Fibroblast of skin of back (primary cell): ENCODE data around the gene KAZN. TPM values are rescaled to one million over a fixed set of nuclear protein-coding genes. Genes with fewer than 3 reads are reported as not detected.
"Not testable (repeated sequence)": the region's sequence is repeated elsewhere in the genome, so short reads cannot be mapped to it uniquely, and the experiment has no call there.

Experiments used
- DNase-seq: peaks from one replicate; pipeline ENCODE4 v3.0.0-alpha.2; 2013
- polyA plus RNA-seq, 2 experiments: library from polyadenylated mRNA; unstranded; fragments of 120-200 nt; gene quantifications; one replicate each; pipeline ENCODE4 v1.2.1, GENCODE V29; 2013; ENCODE audit not compliant: insufficient read length in 2 of 2

The KAZN gene
- polyA plus RNA-seq (2013, experiment 1 of 2; ENCODE audit: insufficient read length) = 14.2 TPM
- 14.0 TPM for polyA plus RNA-seq (2013, experiment 2 of 2; ENCODE audit: insufficient read length)

DNA sequence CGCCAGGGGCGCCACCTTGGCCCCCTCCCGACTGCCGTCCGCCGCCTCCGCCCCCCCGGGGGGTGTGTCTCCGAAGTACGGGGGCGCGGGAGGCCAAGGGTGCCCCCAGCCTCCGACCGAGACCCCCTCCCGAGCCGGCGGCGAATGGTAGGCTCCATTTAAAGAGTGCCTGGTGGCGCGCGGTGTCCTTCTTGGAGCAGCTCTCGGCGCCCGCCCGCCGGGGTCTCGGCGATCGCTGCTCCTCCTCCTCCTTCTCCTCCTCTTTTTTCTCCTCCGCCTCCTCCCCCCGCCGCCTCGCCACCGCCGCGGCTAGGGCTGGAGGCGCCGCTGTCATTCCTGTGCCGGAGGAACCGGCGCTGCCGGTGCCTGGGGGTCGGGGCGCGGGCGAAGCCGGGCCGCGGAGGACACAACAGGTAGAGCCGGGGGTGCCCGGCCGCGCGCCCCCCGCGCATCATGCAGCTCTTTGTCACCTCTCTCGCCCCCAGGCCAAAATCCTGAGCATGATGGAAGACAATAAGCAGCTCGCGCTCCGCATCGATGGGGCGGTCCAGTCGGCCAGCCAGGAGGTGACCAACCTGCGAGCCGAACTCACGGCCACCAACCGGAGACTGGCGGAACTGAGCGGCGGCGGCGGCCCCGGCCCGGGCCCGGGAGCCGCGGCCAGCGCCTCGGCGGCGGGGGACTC lies at the start of gene KAZN:
Gene KAZN (plus strand): TSS at position 188 of the 685 bp plus-strand sequence.
- DNase-seq = peak; percentile 9

DNA sequence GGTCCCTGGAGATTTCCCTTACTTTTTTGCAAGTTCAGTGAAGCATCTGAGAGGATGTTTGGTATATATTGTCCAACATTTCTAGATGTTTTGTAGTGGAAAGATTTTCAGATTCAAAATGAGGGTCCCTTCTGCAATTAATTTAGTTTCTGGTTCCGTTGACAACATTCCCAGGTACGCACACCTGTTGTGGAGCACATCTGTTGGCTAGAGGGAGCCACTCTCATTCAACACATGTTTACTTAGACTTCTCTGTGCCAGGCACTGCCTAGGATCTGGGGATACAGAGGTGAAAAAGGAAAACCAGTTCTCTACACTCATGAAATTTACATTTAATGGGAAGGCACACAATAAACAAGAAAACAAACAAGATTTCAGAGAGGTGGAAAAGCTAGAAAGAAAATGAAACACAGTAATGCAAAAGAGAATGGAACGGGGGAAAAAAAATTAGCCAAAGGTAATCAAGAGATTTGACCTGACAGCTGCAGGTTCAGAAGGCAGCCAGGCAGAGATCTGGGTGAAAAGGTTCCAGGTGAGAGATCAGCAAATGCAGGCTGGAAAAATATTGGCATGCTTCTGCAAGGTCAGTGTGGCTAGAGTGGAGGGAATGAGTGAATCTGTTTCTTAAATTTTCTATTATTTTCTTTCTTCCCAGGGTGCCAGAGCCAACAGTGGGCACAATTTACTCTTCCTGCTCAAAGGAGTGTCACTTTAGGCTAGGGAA lies 48.4 kb upstream of the KAZN start:
- no peak for DNase-seq

DNA sequence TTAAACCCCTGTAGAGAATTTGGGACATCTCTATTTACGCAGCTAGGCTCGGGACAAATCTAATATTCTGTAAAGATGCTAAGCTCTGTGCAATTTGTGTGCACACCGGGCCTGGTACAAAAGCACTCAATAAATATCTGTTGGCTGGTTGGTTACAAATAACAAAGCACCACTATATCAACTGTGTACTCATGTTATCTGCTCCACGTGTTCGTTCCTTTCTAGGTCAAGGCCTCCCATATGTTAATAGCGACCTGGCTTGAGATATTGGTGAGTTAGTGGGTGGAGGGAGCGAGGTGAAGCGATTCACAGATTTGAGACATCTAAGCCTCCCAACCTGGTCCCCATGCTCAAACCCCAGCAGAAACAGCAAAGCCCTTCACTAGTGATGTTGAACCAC lies 47.1 kb upstream of the KAZN start:
- DNase-seq = no peak

DNA sequence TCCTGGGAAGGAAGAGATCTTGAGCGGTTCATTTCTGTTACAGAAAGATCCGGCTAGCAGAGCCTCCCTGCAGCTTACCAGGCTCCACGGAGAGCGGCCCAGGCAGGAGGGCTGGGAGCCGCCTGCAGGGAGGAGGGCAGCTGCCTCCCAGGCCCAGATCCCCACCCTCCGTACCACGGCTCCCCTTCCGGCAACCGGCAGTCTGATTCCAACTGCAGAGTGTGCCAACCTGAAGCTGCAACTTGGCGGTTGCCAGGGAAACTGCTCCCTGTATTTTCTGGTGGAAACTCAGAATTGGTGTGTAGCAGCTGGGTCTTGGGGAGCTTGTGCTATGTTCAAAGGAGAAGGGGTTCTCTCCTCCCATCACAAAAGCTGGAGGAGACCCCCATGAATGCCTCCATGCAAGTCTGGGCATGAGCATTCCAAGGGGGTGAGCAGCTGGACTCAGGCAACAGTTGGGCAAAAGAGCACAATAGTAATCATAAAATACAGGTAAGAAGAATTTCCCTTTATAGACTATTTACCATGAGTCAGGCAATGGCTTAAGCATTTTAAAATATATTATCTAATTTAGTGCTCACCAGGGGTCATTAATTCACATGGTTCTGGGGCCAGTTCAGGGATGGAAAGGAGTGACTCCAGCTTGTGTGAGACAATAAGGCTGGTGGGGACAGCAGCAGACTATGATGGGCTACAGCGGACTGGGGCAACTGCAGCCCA lies 46.1 kb upstream of the KAZN start:
- no peak for DNase-seq

DNA sequence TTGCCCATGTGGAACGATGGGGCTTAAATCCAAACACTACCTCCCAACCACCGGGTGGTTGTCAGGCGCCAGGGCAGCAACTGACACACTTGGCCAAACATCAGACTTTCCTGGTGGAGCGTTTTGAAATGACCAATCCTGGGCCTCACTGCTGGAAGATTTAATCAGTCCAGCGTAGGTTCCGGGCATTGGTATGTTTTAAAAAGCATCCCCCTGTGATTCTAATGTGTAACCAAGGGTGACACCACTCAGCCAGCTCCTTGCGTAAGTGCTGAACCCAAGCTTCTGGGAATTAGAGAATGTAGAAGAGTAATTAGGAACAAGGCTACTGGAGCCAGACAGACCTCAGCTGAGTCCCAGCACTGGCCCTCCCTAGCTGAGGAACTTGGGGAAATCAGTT lies 44.8 kb upstream of the KAZN start:
- DNase-seq = no peak

DNA sequence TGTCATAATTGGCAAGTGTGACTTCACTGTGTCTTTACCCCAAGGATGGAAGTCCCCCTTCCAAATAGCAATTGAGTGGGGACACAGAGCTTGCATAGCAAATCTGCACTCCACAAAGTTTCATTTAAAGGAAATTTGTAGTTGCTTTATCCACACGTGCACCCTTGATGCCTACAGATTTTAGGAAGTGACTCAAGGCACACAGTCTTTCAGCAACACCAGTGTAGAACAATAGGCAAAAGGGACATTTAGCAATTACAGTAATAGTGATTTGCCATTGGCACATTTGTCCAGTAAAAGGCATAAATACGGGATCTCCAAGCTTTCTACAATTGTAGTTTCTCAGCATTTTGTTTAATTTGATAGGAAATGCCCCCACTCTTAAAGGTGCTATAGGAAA lies 43.4 kb upstream of the KAZN start:
- no peak for DNase-seq

DNA sequence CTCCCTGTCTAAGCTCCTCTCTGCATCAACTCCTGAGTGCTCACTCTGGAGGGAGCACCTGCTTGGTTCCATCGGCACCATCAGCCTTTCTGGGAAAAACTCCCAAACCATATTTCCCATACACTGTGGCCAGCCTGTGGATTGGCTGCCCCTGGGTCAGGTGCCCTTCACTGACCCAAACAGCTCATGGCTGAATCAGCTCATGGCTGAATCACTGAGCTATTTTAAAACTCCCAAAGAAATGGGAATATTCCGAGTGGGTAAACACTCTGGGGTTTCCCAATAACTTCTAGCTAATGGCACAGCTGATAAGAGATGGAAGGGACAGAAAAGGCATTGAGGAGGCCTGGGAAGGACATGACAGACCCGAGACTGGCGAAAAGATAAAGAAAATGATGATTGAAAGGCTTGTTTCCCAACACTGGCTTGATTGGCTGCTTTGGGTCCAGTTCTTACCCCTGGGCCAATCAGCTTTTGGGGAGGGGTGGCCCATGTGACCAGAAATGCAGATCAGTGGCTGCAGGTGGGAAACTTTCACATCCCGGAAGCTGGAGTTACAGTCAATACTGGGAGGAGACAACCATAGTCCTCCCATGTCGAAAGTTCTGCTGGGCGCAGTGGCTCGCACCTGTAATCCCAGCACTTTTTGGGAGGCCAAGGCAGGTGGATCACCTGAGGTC lies 37.3 kb upstream of the KAZN start:
- DNase-seq = no peak

DNA sequence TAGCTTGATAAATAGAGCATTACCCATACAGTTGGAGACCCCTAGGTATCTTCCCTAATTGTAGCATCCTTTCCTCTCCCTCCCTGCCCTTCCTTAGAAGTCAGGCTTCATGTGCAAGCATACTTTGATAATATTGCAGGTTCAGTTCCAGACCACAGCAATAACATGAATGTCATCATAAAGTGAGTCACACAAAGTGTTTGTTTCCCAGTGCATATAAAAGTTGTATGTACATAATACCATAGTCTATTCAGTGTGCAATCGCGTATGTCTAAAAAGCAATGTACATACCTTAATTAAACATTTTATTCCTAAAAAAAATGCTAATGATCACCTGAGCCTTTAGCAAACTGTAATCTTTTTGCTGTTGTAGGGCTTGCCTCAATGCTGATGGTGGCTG lies 33.4 kb upstream of the KAZN start:
- no peak for DNase-seq

DNA sequence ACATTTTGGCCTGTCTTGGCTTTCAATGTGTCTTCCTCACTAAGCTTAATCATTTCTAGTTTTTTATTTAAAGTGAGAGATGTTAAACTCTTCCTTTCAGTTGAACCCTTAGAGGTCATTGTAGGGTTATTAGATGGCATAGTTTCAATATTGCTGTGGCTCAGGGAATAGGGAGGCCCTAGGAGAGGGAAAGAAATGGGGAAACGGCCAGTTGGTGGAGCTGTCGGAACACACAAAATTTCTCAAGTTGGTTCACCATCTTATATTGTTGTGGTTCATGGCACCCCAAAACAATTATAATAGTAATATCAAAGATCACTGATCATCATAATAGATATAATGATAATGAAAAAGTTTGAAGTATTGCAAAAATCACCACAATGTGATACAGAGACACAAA lies 31.4 kb upstream of the KAZN start:
- no peak for DNase-seq

DNA sequence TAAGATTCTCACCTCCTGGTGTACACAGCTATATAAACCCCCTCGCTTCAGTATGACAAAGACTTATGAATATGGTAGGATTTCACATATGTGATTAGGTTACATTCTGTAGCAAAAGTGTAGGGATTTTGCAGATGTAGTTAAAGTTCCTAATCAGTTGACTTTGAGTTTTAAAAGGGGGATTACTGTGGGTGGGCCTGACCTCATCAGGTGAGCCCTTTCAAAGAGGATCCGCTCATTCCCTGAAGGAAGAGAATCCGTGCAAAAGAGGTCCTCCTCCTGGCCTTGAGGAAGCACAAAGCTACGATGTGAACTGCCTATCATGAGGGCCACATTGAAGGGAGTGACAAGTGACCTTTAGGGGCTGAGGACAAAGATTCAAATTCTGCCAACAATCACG lies 30.6 kb upstream of the KAZN start:
- no peak for DNase-seq

DNA sequence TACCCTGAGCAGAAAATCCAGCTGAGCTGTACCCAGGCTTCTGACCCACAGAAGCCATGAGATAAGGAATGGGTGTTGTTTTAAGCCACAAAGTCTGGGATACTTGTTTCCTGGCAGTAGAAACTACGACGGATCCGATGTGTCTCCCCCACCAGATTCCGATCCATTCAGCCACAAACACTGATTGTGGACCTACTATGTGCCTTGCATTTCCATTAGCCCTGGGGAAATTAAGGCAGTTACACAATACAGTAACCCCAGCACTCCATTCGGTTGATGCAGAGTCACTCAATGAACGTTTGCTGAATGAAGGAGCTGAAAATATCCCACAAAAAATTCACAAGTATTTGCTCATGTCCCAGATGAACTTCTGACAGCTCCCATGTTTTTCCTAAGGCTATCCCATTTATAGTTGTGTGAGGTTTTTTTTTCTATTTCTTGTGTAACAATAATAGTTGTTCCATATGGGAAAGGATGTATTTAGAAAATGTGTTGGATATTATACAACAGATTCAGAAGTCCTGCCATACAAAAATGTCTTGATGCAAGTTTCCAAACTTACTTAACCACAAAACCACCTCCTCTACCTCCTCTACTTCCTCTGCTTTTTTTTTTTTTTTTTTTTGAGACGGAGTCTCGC lies 29.6 kb upstream of the KAZN start:
- no peak for DNase-seq

DNA sequence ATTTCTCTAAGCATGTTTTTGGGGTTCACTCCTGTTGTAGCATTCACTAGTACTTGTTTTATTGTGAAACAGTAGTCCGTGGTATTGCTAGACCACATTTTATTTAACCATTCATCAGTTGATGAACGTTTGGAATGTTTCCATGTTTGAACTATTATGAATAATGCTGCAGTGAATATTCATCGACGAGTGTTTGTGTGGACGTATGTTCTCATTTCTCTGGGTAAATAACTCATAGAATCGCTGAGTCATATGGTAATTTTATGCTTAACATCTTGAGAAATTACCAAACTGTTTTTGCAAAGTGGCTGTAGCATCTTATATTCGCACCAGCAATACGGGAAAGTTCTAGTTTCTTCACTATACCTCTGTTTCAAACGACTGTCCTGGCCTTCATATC lies 28.0 kb upstream of the KAZN start:
- DNase-seq = peak; percentile 9

DNA sequence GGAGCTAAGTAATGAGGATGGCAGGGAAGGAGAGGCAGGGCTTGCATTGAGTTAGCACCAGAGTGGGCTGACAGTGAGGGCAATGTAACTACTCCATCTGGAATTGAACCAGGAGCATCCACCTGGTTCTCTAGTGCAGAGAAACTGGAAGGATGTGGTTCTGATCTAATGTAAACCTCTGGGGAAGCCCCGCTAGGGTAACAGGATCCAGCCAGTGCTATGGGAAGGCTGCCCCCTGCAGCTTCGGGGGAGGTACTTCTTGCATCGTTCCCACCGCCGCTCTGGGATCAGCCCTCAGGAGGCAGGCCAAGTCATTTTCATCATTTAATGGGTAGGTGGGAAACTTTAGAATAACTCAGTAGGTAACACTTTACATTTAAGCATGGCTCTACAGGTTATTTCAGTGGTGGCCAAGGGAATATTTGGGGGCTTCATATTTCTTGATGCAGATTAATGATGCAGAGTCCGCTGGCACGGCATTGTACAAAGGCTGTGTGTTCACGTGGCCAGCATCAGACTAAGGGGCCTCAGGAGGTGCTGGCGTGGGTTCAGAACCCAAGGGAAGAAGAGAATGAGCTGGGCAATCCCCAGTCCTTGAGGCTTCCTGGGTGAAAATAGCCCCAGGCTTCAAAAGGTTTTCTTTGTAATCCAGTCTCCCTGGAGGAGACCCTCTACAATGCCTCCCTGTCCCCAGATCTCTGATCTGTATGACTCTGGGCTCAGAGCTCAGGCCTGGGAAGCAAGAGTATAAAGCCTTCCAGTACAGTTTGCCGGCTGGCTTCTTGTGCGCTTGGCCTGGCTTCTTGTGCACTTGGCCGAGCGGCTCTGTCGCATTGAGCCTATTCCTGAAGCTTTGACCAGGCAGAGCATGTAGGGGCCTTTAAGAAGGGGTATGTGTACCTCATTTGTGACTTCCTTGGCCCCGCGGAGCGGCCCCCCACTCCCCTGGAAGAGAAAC lies 26.4 kb upstream of the KAZN start:
- DNase-seq = no peak

DNA sequence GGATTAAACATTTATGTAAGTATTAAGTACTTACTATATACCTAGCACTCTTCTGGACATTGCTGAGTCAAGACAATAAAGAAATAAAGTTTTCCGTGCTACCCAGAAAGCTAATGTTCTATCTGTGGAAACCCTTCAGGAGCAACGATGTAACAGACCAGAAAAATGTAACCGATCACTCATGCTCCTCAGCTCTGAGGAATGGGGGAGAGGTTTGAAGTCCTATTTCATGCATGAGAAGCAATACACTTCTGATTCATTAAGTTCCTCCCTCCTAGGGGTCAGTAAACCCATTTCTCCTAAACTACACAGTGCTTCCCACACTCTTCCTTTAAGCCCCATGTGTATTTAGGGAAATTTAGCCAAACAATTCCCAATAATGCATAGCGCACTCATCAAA lies 25.6 kb upstream of the KAZN start:
- DNase-seq = no peak

DNA sequence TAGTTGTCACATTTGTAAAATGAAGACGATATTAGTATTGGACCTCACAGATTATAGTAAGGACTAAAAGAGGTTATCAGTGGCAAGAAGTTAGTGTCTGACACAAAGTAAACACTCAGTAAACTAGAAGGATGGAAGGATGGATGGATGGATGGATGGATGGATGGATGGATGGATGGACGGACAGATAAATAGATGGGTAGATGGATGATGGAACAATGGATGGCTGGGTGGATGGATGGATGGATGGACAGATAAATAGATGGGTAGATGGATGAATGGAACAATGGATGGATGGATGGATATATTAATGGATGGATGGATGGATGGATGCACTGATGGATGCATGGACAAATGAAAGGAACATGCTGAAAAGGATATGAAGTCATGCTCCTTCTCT lies 22.3 kb upstream of the KAZN start:
- DNase-seq = no peak

DNA sequence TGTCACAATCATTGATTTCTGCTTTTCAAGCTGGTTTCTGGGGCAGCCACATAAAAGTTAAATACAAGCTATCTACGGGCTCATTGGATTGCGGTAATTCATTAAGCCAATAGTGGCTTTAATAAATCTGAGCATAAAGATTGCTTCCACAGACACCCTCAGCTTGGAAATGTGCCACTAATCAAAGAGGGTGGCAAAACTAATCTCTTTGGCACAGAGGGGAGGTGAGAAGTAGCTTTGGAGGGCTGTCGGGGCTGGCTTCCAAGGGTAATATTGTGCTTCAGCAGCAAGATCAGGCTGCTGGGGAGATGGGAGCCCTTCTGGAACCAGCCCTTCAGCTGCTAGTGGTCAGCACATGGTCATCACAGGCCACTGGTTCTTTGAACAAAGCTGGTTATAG lies 21.2 kb upstream of the KAZN start:
- no peak for DNase-seq

DNA sequence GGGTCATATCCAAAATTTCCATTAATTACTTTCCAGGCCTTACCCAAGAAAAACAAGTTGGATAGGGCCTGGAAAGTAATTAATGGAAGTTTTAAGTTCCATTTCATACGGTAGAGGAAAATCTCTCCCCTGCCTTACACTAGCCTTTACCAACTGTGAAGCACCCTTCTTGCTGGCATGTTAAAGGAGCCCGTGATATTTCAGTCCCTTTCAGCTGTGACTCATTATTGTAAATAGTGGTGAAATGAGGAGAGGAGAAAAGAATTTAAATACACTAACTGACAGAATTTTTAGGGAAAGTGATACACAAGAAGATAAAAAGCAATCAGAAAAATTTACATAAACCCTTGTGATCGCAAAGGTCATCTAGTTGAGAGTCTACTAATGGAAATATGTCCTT lies 20.3 kb upstream of the KAZN start:
- peak; percentile 31 for DNase-seq

DNA sequence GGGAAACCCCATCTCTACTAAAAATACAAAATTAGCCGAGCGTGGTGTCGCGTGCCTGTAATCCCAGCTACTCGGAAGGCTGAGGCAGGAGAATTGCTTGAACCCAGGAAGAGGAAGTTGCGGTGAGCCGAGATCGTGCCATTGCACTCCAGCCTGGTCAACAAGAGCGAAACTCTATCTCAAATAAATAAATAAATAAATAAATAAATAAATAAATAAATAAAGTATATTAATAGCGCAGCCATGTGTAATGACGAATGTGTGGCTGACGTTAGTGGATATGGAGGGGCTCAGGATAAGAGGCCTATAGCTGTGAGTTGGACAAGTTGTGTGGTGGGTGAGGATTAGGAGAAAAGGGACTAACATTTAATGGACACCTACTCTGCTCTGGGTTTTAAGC lies 18.2 kb upstream of the KAZN start:
- not testable (repeated sequence) for DNase-seq

DNA sequence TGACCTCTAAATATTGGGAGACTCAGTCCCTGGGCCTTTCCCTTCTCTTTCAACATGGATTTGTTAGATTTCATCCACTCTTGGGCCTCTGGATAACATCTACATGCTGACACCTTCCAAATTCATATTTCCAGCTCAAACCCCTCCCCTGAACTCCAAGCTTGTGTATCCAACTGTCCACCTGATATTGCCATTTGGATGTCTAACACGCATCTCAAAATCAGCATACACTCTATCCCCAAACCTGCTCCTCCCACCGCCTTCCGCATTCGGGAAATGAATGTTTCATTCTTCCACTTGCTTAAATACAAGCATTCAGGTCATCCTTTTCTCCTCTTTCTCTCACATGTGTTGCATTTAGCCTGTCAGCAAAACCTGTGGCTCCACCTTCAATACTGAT lies 17.5 kb upstream of the KAZN start:
- no peak for DNase-seq

DNA sequence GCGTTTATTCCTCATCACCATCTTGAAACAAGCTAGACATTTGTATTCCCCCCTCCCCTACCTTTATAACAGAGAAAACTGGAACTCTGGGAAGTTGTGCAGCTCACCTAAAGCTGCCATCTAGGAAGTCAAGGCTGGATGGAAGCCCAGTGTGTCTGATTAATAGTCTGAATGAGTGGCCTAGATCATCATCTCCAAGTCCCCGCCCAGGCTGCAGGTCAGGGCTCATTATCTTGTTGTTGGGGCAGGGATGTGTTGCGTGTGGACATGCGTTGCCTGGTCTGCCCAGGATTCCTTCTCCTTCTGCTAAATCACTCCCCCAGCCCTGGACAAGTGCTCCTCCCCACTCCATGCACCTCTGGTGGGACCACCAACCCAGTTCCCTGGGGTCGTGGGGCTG lies 14.7 kb upstream of the KAZN start:
- no peak for DNase-seq

DNA sequence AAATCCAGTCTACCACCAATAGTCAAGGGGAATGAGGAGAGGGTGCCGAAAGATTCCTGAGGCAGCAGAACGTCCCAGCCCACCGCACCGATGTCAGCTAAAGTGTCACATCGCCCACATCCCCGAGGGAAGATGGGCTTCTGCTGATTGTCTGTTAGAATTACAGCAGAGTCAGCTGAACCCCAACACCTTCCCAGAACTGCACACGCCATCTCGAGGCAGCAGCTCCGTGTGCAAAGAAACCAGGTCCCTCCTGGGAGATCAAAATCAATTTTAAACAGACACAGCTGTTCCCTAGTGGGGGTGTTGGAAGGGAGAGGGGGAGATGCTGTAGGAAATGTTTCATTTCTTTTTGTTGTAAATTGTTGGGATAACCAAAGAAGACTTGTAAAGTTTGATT lies 12.8 kb upstream of the KAZN start:
- no peak for DNase-seq
